Activated T-cell treated with anti-CD3 and anti-CD28 coated beads, Interleukin-2, amount 50 U/mL, for 72 hours (primary cell): ENCODE results near the gene FBXO36. TPM values are rescaled to one million over a fixed set of nuclear protein-coding genes. Genes with fewer than 3 reads are reported as not detected.

Experiments
- ATAC-seq, 2 donors: fragments of 150-1000 bp; cut with Tn5 transposase; replicated peaks in 1 of 2; 2 replicates each; pipeline ENCODE4 v1.10.0; 2021; ENCODE audit warnings: moderate library complexity in 2 of 2, mild to moderate bottlenecking in 1 of 2
- DNase-seq, 2 donors: peaks; one replicate each; pipeline ENCODE4 v3.0.0; 2021 to 2022; ENCODE audit warnings: mixed read lengths in 1 of 2
- H3K27ac Mint-ChIP-seq: one replicate; pipeline ENCODE4 v1.8.0; 2022; ENCODE audit warnings: mild to moderate bottlenecking, moderate library complexity, mixed read lengths
- H3K27me3 Mint-ChIP-seq: one replicate; pipeline ENCODE4 v1.8.0; 2022; ENCODE audit warnings: low read depth, mixed read lengths
- H3K36me3 Mint-ChIP-seq, 2 donors: one replicate each; pipeline ENCODE4 v1.8.0; 2022; ENCODE audit warnings: mixed read lengths in 2 of 2, mild to moderate bottlenecking in 1 of 2; ENCODE audit not compliant: insufficient read depth in 2 of 2
- H3K4me1 Mint-ChIP-seq: one replicate; pipeline ENCODE4 v1.8.0; 2022; ENCODE audit warnings: low read depth, mixed read lengths
- H3K4me3 Mint-ChIP-seq, 2 donors: one replicate each; pipeline ENCODE4 v1.8.0; 2022; ENCODE audit warnings: mild to moderate bottlenecking in 2 of 2, mixed read lengths in 2 of 2, moderate library complexity in 2 of 2
- H3K9me3 Mint-ChIP-seq, 2 donors: one replicate each; pipeline ENCODE4 v1.8.0; 2022; ENCODE audit warnings: mixed read lengths in 2 of 2
- total RNA-seq, 2 donors: library from RNA; stranded (reverse); gene quantifications; one replicate each; pipeline ENCODE4 v1.2.3, GENCODE V29; 2022

FBXO36 gene
- total RNA-seq, 2 donors from 2014 or later: 1.7 to 2.1 TPM

GRCh38 chr2:230048010-230048671 is 125.8 kb downstream of the FBXO36 start:
- peaks cover 17% of the 10 kb centered on the region for H3K4me1 Mint-ChIP-seq
- H3K9me3 Mint-ChIP-seq: no peaks in the 10 kb centered on the region
- no peaks in the 10 kb centered on the region for H3K36me3 Mint-ChIP-seq
- DNase-seq: no peak
- no peak overlapping the region for H3K27ac Mint-ChIP-seq
- no peaks in the 10 kb centered on the region for H3K27me3 Mint-ChIP-seq
- no peak overlapping the region for H3K4me3 Mint-ChIP-seq
- ATAC-seq: no peak

- no peak overlapping the region for H3K4me3 Mint-ChIP-seq
- H3K27ac Mint-ChIP-seq: no peak overlapping the region
- no peaks in the 10 kb centered on the region for H3K36me3 Mint-ChIP-seq
- no peak for DNase-seq
- peaks cover 36% of the 10 kb centered on the region for H3K4me1 Mint-ChIP-seq
- H3K27me3 Mint-ChIP-seq: no peaks in the 10 kb centered on the region
- no peak for ATAC-seq
- H3K9me3 Mint-ChIP-seq: no peaks in the 10 kb centered on the region
Measured at GRCh38 chr2:230050136-230050535, 127.8 kb downstream of the FBXO36 start.

GRCh38 chr2:230052299-230052698 is 130.0 kb downstream of the FBXO36 start:
- no peak for DNase-seq

GRCh38 chr2:230053753-230054478 is 131.6 kb downstream of the FBXO36 start:
- no peaks in the 10 kb centered on the region for H3K36me3 Mint-ChIP-seq
- peaks cover 29% of the 10 kb centered on the region for H3K4me1 Mint-ChIP-seq
- H3K27ac Mint-ChIP-seq: no peak overlapping the region
- peak in 1 of 2 donors; percentile 8 for DNase-seq
- peak; percentile 85 to 93 for ATAC-seq
- no peaks in the 10 kb centered on the region for H3K27me3 Mint-ChIP-seq
- H3K4me3 Mint-ChIP-seq: no peak overlapping the region
- H3K9me3 Mint-ChIP-seq: no peaks in the 10 kb centered on the region

More at GRCh38 chr2:230052299-230052698, 130.0 kb downstream of the FBXO36 start:
- Mint-ChIP-seq H3K36me3 (no peaks in the 10 kb centered on the region), H3K27me3 (no peaks in the 10 kb centered on the region), H3K4me1 (peaks cover 36% of the 10 kb centered on the region), H3K4me3 (no peak overlapping the region), H3K9me3 (no peaks in the 10 kb centered on the region), H3K27ac (no peak overlapping the region)
- ATAC-seq: no peak

- H3K27me3 Mint-ChIP-seq: peaks cover 5% of the 10 kb centered on the region
- peaks cover 13% of the 10 kb centered on the region for H3K4me1 Mint-ChIP-seq
- peak overlapping the region in 1 of 2 donors; percentile 16 for H3K4me3 Mint-ChIP-seq
- H3K36me3 Mint-ChIP-seq: peaks cover 0 to 2% of the 10 kb centered on the region in 2 donors
- no peak overlapping the region for H3K27ac Mint-ChIP-seq
- H3K9me3 Mint-ChIP-seq: no peaks in the 10 kb centered on the region
- DNase-seq: no peak
- ATAC-seq: no peak
Measured at GRCh38 chr2:230060672-230061293, 138.5 kb downstream of the FBXO36 start.

Other genes starting within 250 kb of the FBXO36 start
- not detected for gene DNER, start 207.9 kb upstream of the FBXO36 start, total RNA-seq
- 100 to 1,000 TPM; 235 to 250 TPM for gene TRIP12, start 494 bp upstream of the FBXO36 start, total RNA-seq
- 1 to 10 TPM in 1 of 2 donors, under 1 TPM in 1; 0.37 to 2.2 TPM for gene SLC16A14, start 146.4 kb downstream of the FBXO36 start, total RNA-seq